KMS-11 (cell line): ENCODE results near the gene COL16A1.
"Not testable (repeated sequence)": the region's sequence is repeated elsewhere in the genome, so short reads cannot be mapped to it uniquely, and the experiment has no call there.

ENCODE experiments used
- H2AFZ ChIP-seq: fragments of 200-600 bp; sonication (generic); 2 replicates; pipeline ENCODE4 v1.6.1; 2016; ENCODE audit warnings: antibody characterized with exemption, mixed run types, low read depth
- H3K27ac ChIP-seq: fragments of 200-600 bp; sonication (generic); 2 replicates; pipeline ENCODE4 v1.6.1; 2016; ENCODE audit warnings: mild to moderate bottlenecking, mixed run types
- H3K27me3 ChIP-seq: fragments of 200-600 bp; sonication (generic); 2 replicates; pipeline ENCODE4 v1.6.1; 2017; ENCODE audit warnings: mild to moderate bottlenecking, low read depth, mixed run types, moderate library complexity; ENCODE audit not compliant: insufficient read depth
- H3K36me3 ChIP-seq: fragments of 200-600 bp; sonication (generic); 2 replicates; pipeline ENCODE4 v1.6.1; 2017; ENCODE audit warnings: mild to moderate bottlenecking, mixed run types; ENCODE audit not compliant: insufficient read depth
- H3K4me1 ChIP-seq: fragments of 200-600 bp; sonication (generic); 2 replicates; pipeline ENCODE4 v1.6.1; 2016; ENCODE audit warnings: mild to moderate bottlenecking, low read depth, mixed run types; ENCODE audit not compliant: poor library complexity, severe bottlenecking
- H3K4me2 ChIP-seq: fragments of 200-600 bp; sonication (generic); 2 replicates; pipeline ENCODE4 v1.7.0; 2016; ENCODE audit warnings: mild to moderate bottlenecking, mixed run types
- H3K4me3 ChIP-seq: fragments of 200-600 bp; sonication (generic); IDR thresholded peaks from 2 replicates; pipeline ENCODE4 v1.6.1; 2017; ENCODE audit warnings: low read depth, low read length, mixed read lengths; ENCODE audit not compliant: insufficient read depth
- H3K79me2 ChIP-seq: fragments of 200-600 bp; sonication (generic); 2 replicates; pipeline ENCODE4 v1.6.1; 2016; ENCODE audit warnings: low read depth, mixed run types; ENCODE audit not compliant: insufficient read depth
- H3K9ac ChIP-seq: fragments of 200-600 bp; sonication (generic); 2 replicates; pipeline ENCODE4 v1.6.1; 2016; ENCODE audit warnings: mild to moderate bottlenecking, mixed run types
- H4K20me1 ChIP-seq: fragments of 200-600 bp; sonication (generic); 2 replicates; pipeline ENCODE4 v1.6.1; 2016; ENCODE audit warnings: mild to moderate bottlenecking, mixed run types; ENCODE audit not compliant: insufficient read depth
- CTCF ChIP-seq: fragments of 200-600 bp; sonication (generic); conservative IDR thresholded peaks from 2 replicates; pipeline ENCODE4 v1.6.1; 2017; ENCODE audit warnings: low read depth, mild to moderate bottlenecking, antibody characterized with exemption, low read length, moderate library complexity, mixed read lengths

The COL16A1 gene

GRCh38 chr1:31707711-31708110 lies 3.9 kb upstream of the COL16A1 start:
- no peak overlapping the region for H3K4me2 ChIP-seq
- no peak overlapping the region for H2AFZ ChIP-seq
- peaks cover 27% of the 10 kb centered on the region for H3K27me3 ChIP-seq
- no peak overlapping the region for H3K9ac ChIP-seq
- H3K27ac ChIP-seq, result no peak overlapping the region
- no peak overlapping the region for H3K4me3 ChIP-seq
- TF ChIP-seq CTCF, result no peak
- peaks cover 8% of the 10 kb centered on the region for H3K4me1 ChIP-seq
- H4K20me1 ChIP-seq, result no peaks in the 10 kb centered on the region
- no peaks in the 10 kb centered on the region for H3K36me3 ChIP-seq
- no peaks in the 10 kb centered on the region for H3K79me2 ChIP-seq

- H3K4me3 ChIP-seq, H2AFZ ChIP-seq, H3K36me3 ChIP-seq, H3K9ac ChIP-seq, H3K4me1 ChIP-seq, H4K20me1 ChIP-seq, H3K79me2 ChIP-seq, H3K4me2 ChIP-seq, H3K27ac ChIP-seq: not testable (repeated sequence)
- peaks cover 22% of the 10 kb centered on the region for H3K27me3 ChIP-seq
Measured at GRCh38 chr1:31707059-31707600, 3.3 kb upstream of the COL16A1 start.

GRCh38 chr1:31706384-31707058 lies 2.7 kb upstream of the COL16A1 start:
- Histone ChIP-seq H3K9ac (no peak overlapping the region), H4K20me1 (no peaks in the 10 kb centered on the region), H3K36me3 (no peaks in the 10 kb centered on the region), H3K27ac (no peak overlapping the region), H3K27me3 (peaks cover 20% of the 10 kb centered on the region), H3K79me2 (no peaks in the 10 kb centered on the region), H3K4me1 (peaks cover 8% of the 10 kb centered on the region), H2AFZ (no peak overlapping the region), H3K4me3 (no peak overlapping the region), H3K4me2 (no peak overlapping the region)
- no peak for TF ChIP-seq CTCF

DNA sequence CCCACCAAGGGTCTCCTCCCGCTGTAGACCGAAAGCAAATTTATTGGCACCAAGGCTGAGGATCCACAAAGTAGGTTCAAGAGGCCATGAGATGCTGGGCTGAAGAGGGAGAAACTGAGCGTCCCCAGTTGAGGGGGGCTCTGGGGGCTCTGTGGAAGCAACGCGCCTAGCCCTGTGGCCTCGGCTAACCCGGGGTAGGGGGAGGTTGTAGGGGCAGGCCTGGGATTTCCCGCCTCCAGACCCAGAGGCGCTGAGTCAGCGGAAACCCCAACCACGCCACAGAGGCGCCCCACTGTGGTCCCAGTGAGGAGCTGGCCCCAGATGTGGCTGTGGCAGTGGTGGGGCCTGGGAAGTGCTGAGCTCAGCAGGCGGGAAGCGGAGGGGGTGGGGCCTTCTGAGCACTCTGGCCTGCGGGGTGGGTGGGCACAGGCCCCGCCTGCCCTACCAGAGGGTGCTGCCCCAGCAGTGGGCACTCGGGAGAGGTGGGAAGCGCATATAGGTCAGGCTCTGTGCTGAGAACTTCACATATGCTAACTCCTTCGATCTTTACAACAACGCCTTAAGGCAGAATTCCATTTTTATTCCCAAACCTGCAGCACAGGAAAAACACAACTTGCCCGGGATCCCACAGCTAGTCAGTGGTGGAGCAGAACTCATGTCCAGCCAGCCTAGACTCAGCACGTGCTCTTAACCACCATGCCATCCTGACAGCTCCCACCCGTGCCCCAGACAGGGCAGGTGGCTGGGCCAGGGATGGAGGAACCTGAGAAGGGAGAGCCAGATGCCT lies 1.5 kb upstream of the COL16A1 start:
- H3K36me3 ChIP-seq, result no peaks in the 10 kb centered on the region
- no peak overlapping the region for H2AFZ ChIP-seq
- H3K79me2 ChIP-seq, result no peaks in the 10 kb centered on the region
- TF ChIP-seq CTCF, result no peak
- peaks cover 20% of the 10 kb centered on the region for H3K27me3 ChIP-seq
- peaks cover 19% of the 10 kb centered on the region for H3K4me1 ChIP-seq
- no peak overlapping the region for H3K4me3 ChIP-seq
- H3K9ac ChIP-seq, result no peak overlapping the region
- H4K20me1 ChIP-seq, result no peaks in the 10 kb centered on the region
- no peak overlapping the region; the same call in 1 of the 2 replicates for H3K4me2 ChIP-seq
- no peak overlapping the region for H3K27ac ChIP-seq
